Smooth muscle cell of trachea (primary cell): ENCODE data around the gene SPTSSA. TPM values are rescaled to one million over a fixed set of nuclear protein-coding genes. Genes with fewer than 3 reads are reported as not detected.

Experiments used
- total RNA-seq: library from RNA; depleted of rRNA; stranded (reverse); fragments of >200 nt; gene quantifications from 2 replicates; pipeline ENCODE4 v1.2.1, GENCODE V29; 2014

The SPTSSA gene, protein sequence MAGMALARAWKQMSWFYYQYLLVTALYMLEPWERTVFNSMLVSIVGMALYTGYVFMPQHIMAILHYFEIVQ
- total RNA-seq = 25.3 and 30.8 TPM in 2 replicates

DNA sequence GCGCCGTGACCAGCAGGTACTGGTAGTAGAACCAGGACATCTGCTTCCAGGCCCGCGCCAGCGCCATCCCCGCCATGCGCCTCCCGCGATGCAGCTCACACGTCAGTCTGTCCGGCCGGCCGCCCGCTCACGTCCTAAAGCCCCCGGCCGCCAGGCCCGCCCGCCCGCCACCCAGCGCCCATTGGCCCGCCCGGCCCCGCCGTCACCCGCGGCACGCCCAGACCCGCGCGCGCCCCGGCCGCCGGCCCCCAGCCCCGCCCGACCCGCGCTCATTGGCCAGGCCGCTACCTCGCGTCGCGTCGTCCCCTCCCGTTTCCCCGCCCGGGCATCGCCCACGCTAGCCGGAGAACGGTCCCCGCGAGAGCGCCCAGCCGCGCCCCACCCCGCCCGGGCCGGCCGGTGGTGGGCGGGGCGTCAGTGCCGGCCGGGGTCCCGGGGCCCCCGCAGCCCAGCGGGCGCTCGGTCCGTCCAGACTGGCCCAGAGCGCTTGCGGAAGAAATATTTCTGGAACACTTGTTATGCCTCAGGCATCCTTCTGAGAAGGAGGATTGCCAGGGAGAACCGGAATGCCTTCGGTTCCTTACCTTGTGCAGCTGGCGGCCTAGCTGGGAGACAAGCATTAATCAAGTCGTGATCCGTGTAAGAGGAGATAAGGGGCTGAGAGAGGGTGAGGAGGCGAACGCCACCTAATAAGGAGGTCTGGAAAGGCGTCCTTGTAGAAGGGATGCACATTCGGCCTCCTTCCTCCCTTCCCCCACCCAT lies at the start of gene SPTSSA:
SPTSSA (minus strand) TSS at position 109 of the 762 bp plus-strand sequence; CDS start at position 76, 33 bp downstream.

Other genes with a start within 250 kb of the SPTSSA start
- gene EAPP, start 77.5 kb upstream of the SPTSSA start, total RNA-seq = 46.3 and 67.5 TPM in 2 replicates
- gene SNX6, start 167.9 kb upstream of the SPTSSA start, total RNA-seq = 136 and 211 TPM in 2 replicates